Measurements from ENCODE around the gene LUC7L.

LUC7L gene

GRCh38 chr16:142405-142967, 86.8 kb downstream of the LUC7L start:
- TF ChIP-seq CTCF (IDR thresholded peaks at IDR 0.05; ENCODE audit: low read depth, low read length, missing control alignments) = no peak
- H3K4me3 ChIP-seq (ENCODE audit: low read depth, low read length) = no peak overlapping the region
- DNase-seq (ENCODE audit: low read depth) = no peak

- H3K4me3 ChIP-seq (ENCODE audit: low read depth, low read length) = no peak overlapping the region
- no peak for DNase-seq (ENCODE audit: low read depth)
- no peak for TF ChIP-seq CTCF (IDR thresholded peaks at IDR 0.05; ENCODE audit: low read depth, low read length, missing control alignments)
Observed at GRCh38 chr16:140175-140857, 88.9 kb downstream of the LUC7L start.
